Measurements from ENCODE around the gene DEFB129.

- no peak for TF ChIP-seq CTCF (IDR thresholded peaks at IDR 0.05)
- TF ChIP-seq POLR2A (IDR thresholded peaks at IDR 0.05) = no peak
Measured at GRCh38 chr20:270517-270916, 43.5 kb downstream of the DEFB129 start.

Data from adrenal gland (tissue), 5 donors.